Endometrial microvascular endothelial cells (primary cell): ENCODE data around the gene SCUBE1. TPM values are rescaled to one million over a fixed set of nuclear protein-coding genes. Genes with fewer than 3 reads are reported as not detected.

Source experiments
- in situ Hi-C: cut with HindIII; loops from 2 replicates; pipeline ENCODE4 v1.10.0; 2017; ENCODE audit warnings: low sequenced_read_pairs, low pct_unique_long_range_greater_than_20kb; ENCODE audit errors: inconsistent ontology term
- total RNA-seq: library from RNA; depleted of rRNA; stranded (reverse); fragments of >200 nt; gene quantifications from one replicate; pipeline ENCODE4 v1.2.3, GENCODE V29; 2015; ENCODE audit errors: inconsistent ontology term

SCUBE1 gene
- total RNA-seq: 0.19 TPM

GRCh38 chr22:43343262-43343669 lies at the start of gene SCUBE1:
Gene SCUBE1 (minus strand): TSS chr22:43343372. CDS start chr22:43343261, 111 bp downstream.
- in situ Hi-C loops: no loop called here

GRCh38 chr22:43392385-43392989 lies 49.3 kb upstream of the SCUBE1 start:
- in situ Hi-C loops: no loop called here

- in situ Hi-C loops: no loop called here
Measured at GRCh38 chr22:43391306-43391705, 48.1 kb upstream of the SCUBE1 start.

GRCh38 chr22:43390872-43391271 lies 47.7 kb upstream of the SCUBE1 start:
- in situ Hi-C loops: no loop called here

GRCh38 chr22:43390166-43390565 lies 47.0 kb upstream of the SCUBE1 start:
- in situ Hi-C loops: no loop called here

- in situ Hi-C loops: no loop called here
Measured at GRCh38 chr22:43389227-43389836, 46.2 kb upstream of the SCUBE1 start.

- in situ Hi-C loops: no loop called here
Measured at GRCh38 chr22:43388420-43388851, 45.3 kb upstream of the SCUBE1 start.

- in situ Hi-C loops: no loop called here
Measured at GRCh38 chr22:43387815-43388214, 44.6 kb upstream of the SCUBE1 start.

GRCh38 chr22:43385770-43386641 lies 42.8 kb upstream of the SCUBE1 start:
- in situ Hi-C loops: no loop called here

- in situ Hi-C loops: no loop called here
Measured at GRCh38 chr22:43384863-43385262, 41.7 kb upstream of the SCUBE1 start.

- in situ Hi-C loops: no loop called here
Measured at GRCh38 chr22:43381693-43382092, 38.5 kb upstream of the SCUBE1 start.

GRCh38 chr22:43377896-43378704 lies 34.9 kb upstream of the SCUBE1 start:
- in situ Hi-C loops: no loop called here

GRCh38 chr22:43377548-43377895 lies 34.4 kb upstream of the SCUBE1 start:
- in situ Hi-C loops: no loop called here

- in situ Hi-C loops: no loop called here
Measured at GRCh38 chr22:43376765-43377547, 33.8 kb upstream of the SCUBE1 start.

GRCh38 chr22:43375951-43376455 lies 32.8 kb upstream of the SCUBE1 start:
- in situ Hi-C loops: no loop called here

- in situ Hi-C loops: no loop called here
Measured at GRCh38 chr22:43370036-43370435, 26.9 kb upstream of the SCUBE1 start.

GRCh38 chr22:43365715-43366440 lies 22.7 kb upstream of the SCUBE1 start:
- in situ Hi-C loops: no loop called here

GRCh38 chr22:43364169-43364435 lies 20.9 kb upstream of the SCUBE1 start:
- in situ Hi-C loops: no loop called here
